PC-9 (cell line): Measurements from ENCODE around the gene PSMG4. TPM values are rescaled to one million over a fixed set of nuclear protein-coding genes. Genes with fewer than 3 reads are reported as not detected.
A peak's percentile ranks its signal among the peaks of the same experiment; 100 is the strongest.

Experiments used
- BruUV-seq: library from RNA; stranded (reverse); fragments of 400-500 nt; replicated peaks from 2 replicates; lab custom pipeline; 2021; lab: Mats Ljungman, UMichigan
- CTCF ChIA-PET: fragments of 300-600 bp; sonication (Branson Sonifier 250); formaldehyde crosslinking; loops from one replicate; lab custom pipeline; 2022; ENCODE audit warnings: antibody characterized with exemption; lab: Charles Lee
- POLR2A ChIA-PET: fragments of 300-600 bp; sonication (Branson Sonifier 250); formaldehyde crosslinking; loops from one replicate; lab custom pipeline; 2022; ENCODE audit warnings: antibody characterized with exemption; ENCODE audit not compliant: unreplicated experiment; lab: Charles Lee
- DNase-seq, 2 experiments: peaks; one replicate each; pipeline versions ENCODE4 v3.0.0 to v3.0.0-alpha.2; 2015 to 2022; ENCODE audit warnings: mixed read lengths in 1 of 2
- H2AFZ ChIP-seq: fragments of 200-600 bp; sonication (generic); 2 replicates; pipeline ENCODE4 v1.8.1; 2017; ENCODE audit warnings: antibody characterized with exemption
- H3F3A ChIP-seq: fragments of 200-600 bp; sonication (generic); 2 replicates; pipeline ENCODE4 v1.8.1; 2017; ENCODE audit warnings: antibody characterized with exemption, mild to moderate bottlenecking, low read depth; ENCODE audit not compliant: insufficient read depth
- H3K27ac ChIP-seq: fragments of 200-600 bp; sonication (generic); 2 replicates; pipeline ENCODE4 v1.6.1; 2016; ENCODE audit warnings: mixed run types
- H3K27me3 ChIP-seq: fragments of 200-600 bp; sonication (generic); 2 replicates; pipeline ENCODE4 v1.6.1; 2016; ENCODE audit warnings: low read depth, mixed run types; ENCODE audit not compliant: insufficient read depth
- H3K36me3 ChIP-seq: fragments of 200-600 bp; sonication (generic); 2 replicates; pipeline ENCODE4 v1.6.1; 2016; ENCODE audit warnings: low read depth, mixed run types
- H3K4me1 ChIP-seq: fragments of 200-600 bp; sonication (generic); replicated peaks from 2 replicates; pipeline ENCODE4 v1.6.1; 2016; ENCODE audit warnings: mixed run types; ENCODE audit not compliant: insufficient read depth
- H3K4me2 ChIP-seq: fragments of 200-600 bp; sonication (generic); 2 replicates; pipeline ENCODE4 v1.6.1; 2017; ENCODE audit warnings: mixed run types
- H3K4me3 ChIP-seq: fragments of 200-600 bp; sonication (generic); 2 replicates; pipeline ENCODE4 v1.6.1; 2016; ENCODE audit warnings: mixed run types
- H3K79me2 ChIP-seq: fragments of 200-600 bp; sonication (generic); 2 replicates; pipeline ENCODE4 v1.6.1; 2017; ENCODE audit warnings: low read depth, mixed run types
- H3K9me2 ChIP-seq: fragments of 200-600 bp; sonication (generic); 2 replicates; pipeline ENCODE4 v1.8.1; 2017; ENCODE audit warnings: mild to moderate bottlenecking; ENCODE audit not compliant: insufficient read depth
- H3K9me3 ChIP-seq: fragments of 200-600 bp; sonication (generic); 2 replicates; pipeline ENCODE4 v1.8.1; 2016; ENCODE audit warnings: low read depth; ENCODE audit not compliant: insufficient read depth
- H4K20me1 ChIP-seq: fragments of 200-600 bp; sonication (generic); 2 replicates; pipeline ENCODE4 v1.8.1; 2017; ENCODE audit not compliant: insufficient read depth
- EZH2 ChIP-seq: fragments of 200-600 bp; sonication (generic); IDR thresholded peaks from 2 replicates; pipeline ENCODE4 v1.8.0; 2017; ENCODE audit warnings: antibody characterized with exemption, low read depth
- intact Hi-C: fragments of 100-400 bp; cut with micrococcal nuclease; formaldehyde crosslinking; loops from one replicate; pipeline ENCODE4 v1.10.0; 2022; ENCODE audit not compliant: unreplicated experiment
- total RNA-seq: library from RNA; stranded (reverse); gene quantifications from 2 replicates; pipeline ENCODE4 v1.2.3, GENCODE V29; 2021
- TF ChIP-seq, protein P1 (sequence below): fragments of 200-600 bp; sonication (generic); conservative IDR thresholded peaks from 2 replicates; pipeline ENCODE4 v1.6.1; 2017; ENCODE audit warnings: mixed run types, antibody characterized with exemption, mild to moderate bottlenecking, moderate library complexity

Gene PSMG4
- total RNA-seq, 1 experiment from 2014 or later = 33.8 TPM

DNA sequence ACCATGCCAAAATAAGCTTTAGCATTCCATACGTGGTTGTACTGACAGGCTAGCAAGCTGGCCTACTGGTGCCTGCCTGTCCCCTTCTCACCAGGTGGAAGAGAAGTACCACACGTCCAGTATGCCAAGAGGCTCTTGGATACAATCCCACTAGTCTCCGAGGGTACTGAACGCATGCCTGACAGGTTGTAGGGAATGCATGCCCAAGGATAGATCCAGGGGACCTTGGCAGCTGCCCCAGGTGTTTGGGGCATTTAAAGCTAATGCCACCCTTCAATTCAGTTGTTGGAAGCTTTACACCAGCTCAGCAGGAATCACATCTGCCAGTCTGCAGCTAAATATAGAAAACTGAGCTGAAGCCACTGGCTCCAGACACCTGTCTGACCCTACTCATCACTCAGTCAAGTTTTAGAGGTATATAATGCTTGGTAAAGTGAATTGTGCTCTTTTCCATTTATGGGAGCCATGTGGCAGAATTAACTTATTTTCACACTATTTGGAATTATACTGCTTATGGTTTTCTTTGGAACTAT, 36.2 kb upstream of the PSMG4 start:
- DNase-seq = no peak
- no peak overlapping the region for H2AFZ ChIP-seq
- no peaks in the 10 kb centered on the region for H3K36me3 ChIP-seq
- H3K4me3 ChIP-seq = no peak overlapping the region
- CTCF ChIA-PET = interaction anchor here (0.7 kb wide), 1 partner anchor 29 kb away, joined by 3 read pairs; no protein-coding TSS in a partner anchor
- POLR2A ChIA-PET = no interaction called here
- no peaks in the 10 kb centered on the region for H4K20me1 ChIP-seq
- no peaks in the 10 kb centered on the region for H3F3A ChIP-seq
- H3K9me2 ChIP-seq = no peaks in the 10 kb centered on the region
- H3K27me3 ChIP-seq = no peaks in the 10 kb centered on the region
- no peak for TF ChIP-seq EZH2
- TF ChIP-seq, protein P1, sequence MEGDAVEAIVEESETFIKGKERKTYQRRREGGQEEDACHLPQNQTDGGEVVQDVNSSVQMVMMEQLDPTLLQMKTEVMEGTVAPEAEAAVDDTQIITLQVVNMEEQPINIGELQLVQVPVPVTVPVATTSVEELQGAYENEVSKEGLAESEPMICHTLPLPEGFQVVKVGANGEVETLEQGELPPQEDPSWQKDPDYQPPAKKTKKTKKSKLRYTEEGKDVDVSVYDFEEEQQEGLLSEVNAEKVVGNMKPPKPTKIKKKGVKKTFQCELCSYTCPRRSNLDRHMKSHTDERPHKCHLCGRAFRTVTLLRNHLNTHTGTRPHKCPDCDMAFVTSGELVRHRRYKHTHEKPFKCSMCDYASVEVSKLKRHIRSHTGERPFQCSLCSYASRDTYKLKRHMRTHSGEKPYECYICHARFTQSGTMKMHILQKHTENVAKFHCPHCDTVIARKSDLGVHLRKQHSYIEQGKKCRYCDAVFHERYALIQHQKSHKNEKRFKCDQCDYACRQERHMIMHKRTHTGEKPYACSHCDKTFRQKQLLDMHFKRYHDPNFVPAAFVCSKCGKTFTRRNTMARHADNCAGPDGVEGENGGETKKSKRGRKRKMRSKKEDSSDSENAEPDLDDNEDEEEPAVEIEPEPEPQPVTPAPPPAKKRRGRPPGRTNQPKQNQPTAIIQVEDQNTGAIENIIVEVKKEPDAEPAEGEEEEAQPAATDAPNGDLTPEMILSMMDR = no peak
- no peak overlapping the region for H3K27ac ChIP-seq
- H3K79me2 ChIP-seq = no peaks in the 10 kb centered on the region
- no TSS peak for BruUV-seq
- H3K4me2 ChIP-seq = no peak overlapping the region
- H3K4me1 ChIP-seq = 0 out of 2 replicates have a peak, but pooled peaks cover 4% of the 10 kb centered on the region
- intact Hi-C loops = no loop called here
- no peaks in the 10 kb centered on the region for H3K9me3 ChIP-seq

DNA sequence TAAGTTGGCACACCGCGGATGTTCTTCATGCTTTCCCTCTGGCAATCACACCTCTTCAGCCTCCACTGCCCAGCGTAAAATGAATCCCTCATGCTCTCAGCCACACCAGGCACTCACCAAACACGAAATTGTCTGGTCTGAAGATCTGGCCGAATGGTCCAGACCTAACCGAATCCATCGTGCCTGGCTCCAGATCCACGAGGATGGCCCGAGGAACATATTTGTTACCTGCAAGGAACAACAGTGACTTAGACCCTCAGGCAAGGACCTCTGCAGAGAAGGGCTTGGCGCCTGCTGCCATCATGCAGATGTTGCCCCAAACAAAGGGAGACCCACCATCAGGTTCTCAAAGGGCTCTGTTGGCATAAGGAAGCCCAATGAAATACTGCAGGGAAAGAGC, 32.7 kb upstream of the PSMG4 start:
- H3K27me3 ChIP-seq = no peaks in the 10 kb centered on the region
- intact Hi-C loops = no loop called here

DNA sequence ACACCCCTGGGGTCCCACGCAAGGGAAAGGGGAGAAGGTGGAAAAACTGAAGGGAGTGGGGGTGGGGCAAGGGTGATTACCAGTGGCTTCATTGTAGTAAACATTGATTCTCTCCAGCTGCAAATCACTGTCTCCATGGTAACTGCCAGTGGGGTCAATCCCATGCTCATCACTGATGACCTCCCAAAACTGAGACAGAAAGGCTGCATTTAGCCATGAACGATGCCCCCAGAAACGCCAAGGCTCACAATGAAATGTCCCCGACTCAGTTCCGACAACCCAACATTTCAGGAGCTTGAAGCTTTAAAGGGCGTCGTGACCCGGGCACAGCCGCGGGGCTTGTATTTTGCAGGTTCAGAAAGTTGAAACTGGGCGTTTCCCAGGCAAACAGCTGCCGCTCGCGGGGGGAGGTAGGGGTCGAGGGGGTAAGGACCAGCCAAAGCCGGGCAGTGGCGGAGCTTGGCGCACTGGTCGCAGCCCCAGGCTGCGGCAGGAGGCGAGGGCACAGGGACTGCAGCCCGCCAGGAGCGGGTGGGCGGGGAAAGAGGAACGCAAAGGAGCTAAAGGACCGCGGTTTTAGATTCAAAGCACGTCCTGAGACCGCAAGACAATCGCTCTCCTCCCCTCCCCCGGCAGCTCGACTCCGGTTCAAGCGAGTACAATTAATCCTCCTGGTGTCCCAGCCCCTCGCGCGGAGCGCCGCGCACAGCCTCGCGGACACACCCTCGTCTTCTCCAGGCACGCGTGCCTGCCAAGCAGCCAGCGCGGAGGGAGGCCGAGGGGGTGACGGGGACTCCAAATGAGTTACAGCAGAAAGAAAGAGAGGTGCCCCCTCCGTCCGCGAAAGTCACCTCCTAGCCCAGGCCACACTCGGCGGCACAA, 32.0 kb upstream of the PSMG4 start:
- ChIA-PET CTCF (no interaction called here), POLR2A (no interaction called here)
- Histone ChIP-seq H3K4me3 (peak overlapping the region; percentile 62), H3K27ac (no peak overlapping the region), H4K20me1 (no peaks in the 10 kb centered on the region), H3K4me1 (0 out of 2 replicates have a peak, but pooled peaks cover 4% of the 10 kb centered on the region), H3F3A (no peaks in the 10 kb centered on the region), H3K27me3 (no peaks in the 10 kb centered on the region), H3K9me2 (no peaks in the 10 kb centered on the region), H3K4me2 (peak overlapping the region; percentile 80), H3K9me3 (no peaks in the 10 kb centered on the region), H3K79me2 (no peaks in the 10 kb centered on the region), H2AFZ (peak overlapping the region; percentile 68; the same call in 1 of the 2 replicates), H3K36me3 (no peaks in the 10 kb centered on the region)
- intact Hi-C loops = no loop called here
- TF ChIP-seq, protein P1 = no peak
- TF ChIP-seq EZH2 = no peak
- DNase-seq = peak in 1 of 2 experiments; percentile 28
- TSS peak; percentile 27 for BruUV-seq

More for the DNA sequence above, 32.7 kb upstream of the PSMG4 start:
- Histone ChIP-seq H3K4me3 (peak overlapping the region; percentile 62; the same call in 1 of the 2 replicates), H2AFZ (no peak overlapping the region), H3K36me3 (no peaks in the 10 kb centered on the region), H3K9me2 (no peaks in the 10 kb centered on the region), H3F3A (no peaks in the 10 kb centered on the region), H3K4me2 (peak overlapping the region; percentile 80), H3K27ac (no peak overlapping the region), H3K9me3 (no peaks in the 10 kb centered on the region), H4K20me1 (no peaks in the 10 kb centered on the region), H3K79me2 (no peaks in the 10 kb centered on the region), H3K4me1 (0 out of 2 replicates have a peak, but pooled peaks cover 4% of the 10 kb centered on the region)
- POLR2A ChIA-PET = no interaction called here
- CTCF ChIA-PET = no interaction called here
- DNase-seq = no peak
- no peak for TF ChIP-seq EZH2
- TF ChIP-seq, protein P1 = no peak
- BruUV-seq = no TSS peak
